HEK293T (cell line): ENCODE measurements around the gene MUC12.

Experiments used
- ARNT ChIP-seq: fragments of 450-650 bp; IDR thresholded peaks from 2 replicates; pipeline ENCODE4 v1.6.1; 2017; ENCODE audit warnings: mild to moderate bottlenecking
- BHLHE40 ChIP-seq: fragments of 450-650 bp; IDR thresholded peaks from 2 replicates; pipeline ENCODE4 v1.6.1; 2016; ENCODE audit warnings: mild to moderate bottlenecking, moderate library complexity, borderline replicate concordance
- CTBP1 ChIP-seq: fragments of 450-650 bp; IDR thresholded peaks from 2 replicates; pipeline ENCODE4 v1.6.1; 2016; ENCODE audit warnings: borderline replicate concordance
- FOXK2 ChIP-seq: fragments of 450-650 bp; IDR thresholded peaks from 2 replicates; pipeline ENCODE4 v1.6.1; 2016; ENCODE audit warnings: mild to moderate bottlenecking
- FOXM1 ChIP-seq: fragments of 450-650 bp; IDR thresholded peaks from 2 replicates; pipeline ENCODE4 v1.6.1; 2017; ENCODE audit warnings: mild to moderate bottlenecking, borderline replicate concordance
- SP1 ChIP-seq: fragments of 450-650 bp; IDR thresholded peaks from 2 replicates; pipeline ENCODE4 v1.6.1; 2017
- SUZ12 ChIP-seq: fragments of 450-650 bp; IDR thresholded peaks from 2 replicates; pipeline ENCODE4 v1.6.1; 2016; ENCODE audit warnings: mild to moderate bottlenecking

- no peak for TF ChIP-seq FOXM1
- TF ChIP-seq FOXK2, result no peak
- no peak for TF ChIP-seq CTBP1
- TF ChIP-seq SP1, result no peak
- TF ChIP-seq ARNT, result no peak
- TF ChIP-seq SUZ12, result no peak
- TF ChIP-seq BHLHE40, result no peak
These were observed 19.4 kb upstream of the MUC12 start for GRCh38 chr7:100949933-100950443.
